ENCODE data around the gene RPN2. TPM values are rescaled to one million over a fixed set of nuclear protein-coding genes. Genes with fewer than 3 reads are reported as not detected.

The RPN2 gene
- total and polyA plus RNA-seq, 2 of the 13 experiments (the other 11 are each of a cell fraction or from before 2014, with no cell fraction given): 587 to 1,818 TPM

DNA sequence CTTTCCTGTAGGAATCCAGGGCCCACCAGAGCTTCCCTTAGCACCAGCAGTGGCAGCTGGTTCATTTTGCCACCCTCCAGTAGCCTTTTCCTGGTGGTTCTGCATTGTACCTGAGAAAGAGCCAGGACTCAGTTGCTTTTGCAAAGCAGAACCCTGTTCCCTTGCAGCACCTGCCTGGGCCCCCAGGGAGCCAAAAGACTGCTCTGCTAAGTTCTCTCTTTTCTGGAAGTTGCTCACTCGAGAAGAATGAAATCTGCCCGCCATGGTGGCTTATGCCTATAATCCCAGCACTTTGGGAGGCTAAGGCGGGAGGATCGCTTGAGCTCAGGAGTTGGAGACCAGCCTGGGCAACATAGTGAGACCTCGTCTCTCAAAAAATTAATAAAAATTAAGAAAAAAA lies 58.5 kb downstream of the RPN2 start:
- no peak overlapping the region for H2AFZ ChIP-seq (ENCODE audit: low read length)
- H4K20me1 ChIP-seq (ENCODE audit: insufficient read depth, low read length): no peaks in the 10 kb centered on the region
- no peaks in the 10 kb centered on the region for H3K4me1 ChIP-seq (ENCODE audit: insufficient read depth, low read length)
- no peaks in the 10 kb centered on the region for H3K9me3 ChIP-seq (ENCODE audit: low read length)
- no TSS peak for BruUV-seq (replicated peaks)
- peaks cover 77 to 98% of the 10 kb centered on the region in 2 experiments for H3K36me3 ChIP-seq (replicated peaks in 1 of 2; ENCODE audit: control insufficient read depth in 1 of 2, insufficient read depth in 2 of 2, low read length in 2 of 2)
- H3K9ac ChIP-seq (ENCODE audit: insufficient read depth, low read depth, low read length): no peak overlapping the region
- CTCF ChIA-PET (ENCODE audit: low intra/inter-chr PET ratio, low total read pairs): no interaction called here
- FAIRE-seq (no peak), DNase-seq (ENCODE audit: low spot score) (no peak), ATAC-seq (no peak)
- in situ Hi-C loops (cut with HindIII; ENCODE audit: extremely low pct_ligation_motif_present, low pct_unique_long_range_greater_than_20kb) (no loop called here), intact Hi-C loops (cut with micrococcal nuclease; ENCODE audit: unreplicated experiment) (no loop called here)
- WGBS (ENCODE audit: low lambda C conversion rate): 98% methylated on average over 5 of the region's 5 CpGs
- TF ChIP-seq ONECUT2 (CRISPR knock-in tag; IDR thresholded peaks at IDR 0.05): no peak
- TF ChIP-seq, protein P1, sequence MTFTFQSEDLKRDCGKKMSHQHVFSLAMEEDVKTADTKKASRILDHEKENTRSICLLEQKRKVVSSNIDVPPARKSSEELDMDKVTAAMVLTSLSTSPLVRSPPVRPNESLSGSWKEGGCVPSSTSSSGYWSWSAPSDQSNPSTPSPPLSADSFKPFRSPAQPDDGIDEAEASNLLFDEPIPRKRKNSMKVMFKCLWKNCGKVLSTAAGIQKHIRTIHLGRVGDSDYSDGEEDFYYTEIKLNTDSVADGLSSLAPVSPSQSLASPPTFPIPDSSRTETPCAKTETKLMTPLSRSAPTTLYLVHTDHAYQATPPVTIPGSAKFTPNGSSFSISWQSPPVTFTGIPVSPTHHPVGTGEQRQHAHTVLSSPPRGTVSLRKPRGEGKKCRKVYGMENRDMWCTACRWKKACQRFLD (CRISPR knock-in tag; IDR thresholded peaks at IDR 0.05; ENCODE audit: borderline replicate concordance): no peak
- no peak for TF ChIP-seq HMGA1 (CRISPR knock-in tag; conservative IDR thresholded peaks at IDR 0.05)
- TF ChIP-seq, protein P2, sequence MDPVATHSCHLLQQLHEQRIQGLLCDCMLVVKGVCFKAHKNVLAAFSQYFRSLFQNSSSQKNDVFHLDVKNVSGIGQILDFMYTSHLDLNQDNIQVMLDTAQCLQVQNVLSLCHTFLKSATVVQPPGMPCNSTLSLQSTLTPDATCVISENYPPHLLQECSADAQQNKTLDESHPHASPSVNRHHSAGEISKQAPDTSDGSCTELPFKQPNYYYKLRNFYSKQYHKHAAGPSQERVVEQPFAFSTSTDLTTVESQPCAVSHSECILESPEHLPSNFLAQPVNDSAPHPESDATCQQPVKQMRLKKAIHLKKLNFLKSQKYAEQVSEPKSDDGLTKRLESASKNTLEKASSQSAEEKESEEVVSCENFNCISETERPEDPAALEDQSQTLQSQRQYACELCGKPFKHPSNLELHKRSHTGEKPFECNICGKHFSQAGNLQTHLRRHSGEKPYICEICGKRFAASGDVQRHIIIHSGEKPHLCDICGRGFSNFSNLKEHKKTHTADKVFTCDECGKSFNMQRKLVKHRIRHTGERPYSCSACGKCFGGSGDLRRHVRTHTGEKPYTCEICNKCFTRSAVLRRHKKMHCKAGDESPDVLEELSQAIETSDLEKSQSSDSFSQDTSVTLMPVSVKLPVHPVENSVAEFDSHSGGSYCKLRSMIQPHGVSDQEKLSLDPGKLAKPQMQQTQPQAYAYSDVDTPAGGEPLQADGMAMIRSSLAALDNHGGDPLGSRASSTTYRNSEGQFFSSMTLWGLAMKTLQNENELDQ (CRISPR knock-in tag; IDR thresholded peaks at IDR 0.05; ENCODE audit: borderline replicate concordance): no peak
- TF ChIP-seq, protein P3, sequence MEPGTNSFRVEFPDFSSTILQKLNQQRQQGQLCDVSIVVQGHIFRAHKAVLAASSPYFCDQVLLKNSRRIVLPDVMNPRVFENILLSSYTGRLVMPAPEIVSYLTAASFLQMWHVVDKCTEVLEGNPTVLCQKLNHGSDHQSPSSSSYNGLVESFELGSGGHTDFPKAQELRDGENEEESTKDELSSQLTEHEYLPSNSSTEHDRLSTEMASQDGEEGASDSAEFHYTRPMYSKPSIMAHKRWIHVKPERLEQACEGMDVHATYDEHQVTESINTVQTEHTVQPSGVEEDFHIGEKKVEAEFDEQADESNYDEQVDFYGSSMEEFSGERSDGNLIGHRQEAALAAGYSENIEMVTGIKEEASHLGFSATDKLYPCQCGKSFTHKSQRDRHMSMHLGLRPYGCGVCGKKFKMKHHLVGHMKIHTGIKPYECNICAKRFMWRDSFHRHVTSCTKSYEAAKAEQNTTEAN (CRISPR knock-in tag; conservative IDR thresholded peaks at IDR 0.05): no peak
- no peak for TF ChIP-seq KDM3A (CRISPR knock-in tag; IDR thresholded peaks at IDR 0.05; ENCODE audit: low read depth)
- no peak for TF ChIP-seq ZNF775 (CRISPR knock-in tag; IDR thresholded peaks at IDR 0.05; ENCODE audit: borderline replicate concordance)
- POLR2A ChIA-PET: no interaction called here
- no peak overlapping the region for H3K27ac ChIP-seq (ENCODE audit: extremely low read length, insufficient read depth, low read length)
- no peak overlapping the region for H3K4me2 ChIP-seq (ENCODE audit: low read depth, low read length)
- H3K4me3 ChIP-seq (replicated peaks in 1 of 3; ENCODE audit: insufficient read depth in 1 of 3, low read depth in 2 of 3, low read length in 3 of 3): no peak overlapping the region
- H3K27me3 ChIP-seq (ENCODE audit: control insufficient read depth in 1 of 2, insufficient read depth in 2 of 2, low read length in 2 of 2): no peaks in the 10 kb centered on the region
- no peaks in the 10 kb centered on the region for H3K79me2 ChIP-seq (ENCODE audit: insufficient read depth, low read length)

All from HepG2 (cell line).